IMR-90 (cell line): ENCODE data around the gene RMI2. TPM values are rescaled to one million over a fixed set of nuclear protein-coding genes. Genes with fewer than 3 reads are reported as not detected.

ENCODE experiments used
- ATAC-seq: fragments of 200-7000 bp; cut with Tn5 transposase; 2 replicates; pipeline ENCODE4 v1.9.1; 2020; ENCODE audit warnings: low read depth, mild to moderate bottlenecking, moderate library complexity
- BruUV-seq: library from RNA; stranded (reverse); fragments of 400-500 nt; replicated peaks from 2 replicates; lab custom pipeline; 2021; lab: Mats Ljungman, UMichigan
- CTCF ChIA-PET: fragments of 300-600 bp; formaldehyde crosslinking; extraction: SDS; loops from one replicate; lab custom pipeline; 2021; ENCODE audit warnings: antibody characterized with exemption; lab: Yijun Ruan, JAX
- POLR2A ChIA-PET: fragments of 300-600 bp; sonication (Branson Sonifier 250); formaldehyde crosslinking; loops from one replicate; lab custom pipeline; 2022; ENCODE audit warnings: antibody characterized with exemption; ENCODE audit not compliant: unreplicated experiment; lab: Charles Lee
- DNase-seq: peaks from one replicate; pipeline ENCODE4 v3.0.0; 2013
- H2AFZ ChIP-seq: replicated peaks from 2 replicates; pipeline ENCODE3; 2013; ENCODE audit warnings: low read length, mild to moderate bottlenecking; ENCODE audit not compliant: poor library complexity
- H2AK5ac ChIP-seq: 2 replicates; pipeline ENCODE4 v1.6.1; 2013; ENCODE audit warnings: low read depth, low read length, inconsistent platforms
- H2AK9ac ChIP-seq: replicated peaks from 2 replicates; pipeline ENCODE3; 2013; ENCODE audit warnings: mild to moderate bottlenecking, low read depth, low read length, moderate library complexity; ENCODE audit not compliant: poor library complexity
- H2BK120ac ChIP-seq: 2 replicates; pipeline ENCODE4 v1.6.1; 2013; ENCODE audit warnings: low read depth, low read length, inconsistent platforms
- H2BK15ac ChIP-seq: 3 replicates; pipeline ENCODE4 v1.6.1; 2013; ENCODE audit warnings: low read depth, low read length, inconsistent platforms
- H2BK20ac ChIP-seq: 2 replicates; pipeline ENCODE4 v1.6.1; 2013; ENCODE audit warnings: low read depth, mild to moderate bottlenecking, inconsistent platforms, low read length, moderate library complexity
- H2BK5ac ChIP-seq: 2 replicates; pipeline ENCODE4 v1.6.1; 2013; ENCODE audit warnings: mild to moderate bottlenecking, low read depth, low read length, inconsistent platforms; ENCODE audit not compliant: poor library complexity, severe bottlenecking
- H3K14ac ChIP-seq: replicated peaks from 2 replicates; pipeline ENCODE4 v1.6.1; 2013; ENCODE audit warnings: low read depth, low read length, inconsistent platforms
- H3K18ac ChIP-seq: 2 replicates; pipeline ENCODE4 v1.6.1; 2013; ENCODE audit warnings: low read depth, low read length, control low read depth
- H3K23ac ChIP-seq: 2 replicates; pipeline ENCODE4 v1.6.1; 2013; ENCODE audit warnings: low read depth, low read length, inconsistent platforms
- H3K27ac ChIP-seq: 2 replicates; pipeline ENCODE4 v1.5.1; 2013; ENCODE audit warnings: mild to moderate bottlenecking, control low read depth, low read length; ENCODE audit not compliant: insufficient read depth
- H3K27me3 ChIP-seq: 2 replicates; pipeline ENCODE4 v1.6.1; 2013; ENCODE audit warnings: low read length; ENCODE audit not compliant: control insufficient read depth, insufficient read depth
- H3K36me3 ChIP-seq: 2 replicates; pipeline ENCODE4 v1.6.1; 2013; ENCODE audit warnings: low read length, mixed read lengths; ENCODE audit not compliant: control insufficient read depth, insufficient read depth
- H3K4ac ChIP-seq: 2 replicates; pipeline ENCODE4 v1.6.1; 2013; ENCODE audit warnings: low read depth, low read length, inconsistent platforms
- H3K4me1 ChIP-seq: 2 replicates; pipeline ENCODE4 v1.6.1; 2013; ENCODE audit warnings: low read length, mixed read lengths; ENCODE audit not compliant: control insufficient read depth, insufficient read depth
- H3K4me2 ChIP-seq: 2 replicates; pipeline ENCODE4 v1.6.1; 2013; ENCODE audit warnings: low read depth, mild to moderate bottlenecking, control low read depth, low read length, moderate library complexity
- H3K4me3 ChIP-seq: 2 replicates; pipeline ENCODE4 v1.5.1; 2013; ENCODE audit warnings: low read depth, mild to moderate bottlenecking, control low read depth, low read length, moderate library complexity; ENCODE audit not compliant: insufficient read depth
- H3K56ac ChIP-seq: 2 replicates; pipeline ENCODE4 v1.6.1; 2013; ENCODE audit warnings: low read length, inconsistent platforms; ENCODE audit not compliant: insufficient read depth; ENCODE audit errors: extremely low read depth
- H3K79me1 ChIP-seq, 2 experiments: 2 replicates each; pipeline ENCODE4 v1.6.1; 2013; ENCODE audit warnings: low read length in 2 of 2, inconsistent platforms in 1 of 2, low read depth in 1 of 2
- H3K9ac ChIP-seq: 2 replicates; pipeline ENCODE4 v1.6.1; 2013; ENCODE audit warnings: low read depth, low read length, control low read depth
- H3K9me1 ChIP-seq: 2 replicates; pipeline ENCODE4 v1.6.1; 2013; ENCODE audit warnings: low read length, inconsistent platforms; ENCODE audit not compliant: insufficient read depth
- H3K9me3 ChIP-seq: 2 replicates; pipeline ENCODE4 v1.6.1; 2013; ENCODE audit warnings: low read length; ENCODE audit not compliant: control insufficient read depth, insufficient read depth
- H4K20me1 ChIP-seq: 2 replicates; pipeline ENCODE4 v1.6.1; 2013; ENCODE audit warnings: low read length, inconsistent platforms; ENCODE audit not compliant: insufficient read depth
- H4K5ac ChIP-seq: 2 replicates; pipeline ENCODE4 v1.6.1; 2013; ENCODE audit warnings: mild to moderate bottlenecking, low read depth, low read length, control low read depth
- H4K8ac ChIP-seq, 2 experiments: 2 replicates each; pipeline ENCODE4 v1.6.1; 2013; ENCODE audit warnings: low read depth in 2 of 2, low read length in 2 of 2, control low read depth in 1 of 2, inconsistent platforms in 1 of 2
- H4K91ac ChIP-seq: 2 replicates; pipeline ENCODE4 v1.6.1; 2013; ENCODE audit warnings: low read depth, low read length, inconsistent platforms; ENCODE audit not compliant: insufficient read depth
- BHLHE40 ChIP-seq: fragments of 150-350 bp; IDR thresholded peaks from 2 replicates; pipeline ENCODE4 v1.6.1; 2016; ENCODE audit warnings: mild to moderate bottlenecking, low read depth, low read length
- FOS ChIP-seq: fragments of 150-350 bp; IDR thresholded peaks from 2 replicates; pipeline ENCODE4 v1.6.1; 2016; ENCODE audit warnings: low read depth, low read length
- MXI1 ChIP-seq: IDR thresholded peaks from 2 replicates; pipeline ENCODE4 v1.6.1; 2012; ENCODE audit warnings: low read depth, mild to moderate bottlenecking, low read length, moderate library complexity, borderline replicate concordance
- POLR2A ChIP-seq: IDR thresholded peaks from 2 replicates; pipeline ENCODE4 v1.6.1; 2012; ENCODE audit warnings: mild to moderate bottlenecking, low read depth, low read length
- RCOR1 ChIP-seq: IDR thresholded peaks from 2 replicates; pipeline ENCODE4 v1.6.1; 2012; ENCODE audit warnings: mild to moderate bottlenecking, low read length, improper control_type of control experiment; ENCODE audit not compliant: insufficient replicate concordance
- WGBS, 2 experiments: methylation state at CpG; one replicate each; pipeline versions ENCODE4 v1.1.5 to v1.1.7; 2013; ENCODE audit warnings: missing lambda C conversion rate in 2 of 2; ENCODE audit not compliant: insufficient read length in 1 of 2; ENCODE audit errors: extremely low coverage in 2 of 2; 5-methylcytosine and 5-hydroxymethylcytosine counted together
- dilution Hi-C: fragments of 300-500 bp; cut with HindIII; formaldehyde crosslinking; loops from one replicate; pipeline ENCODE4 v1.14.3; 2018; ENCODE audit warnings: low sequenced_read_pairs; ENCODE audit not compliant: unreplicated experiment
- in situ Hi-C: fragments of 300-500 bp; cut with MboI; formaldehyde crosslinking; loops from 3 replicates; pipeline ENCODE4 v1.14.3; 2019; ENCODE audit warnings: low sequenced_read_pairs, inconsistent platforms, mixed read lengths
- intact Hi-C: fragments of 100-400 bp; cut with micrococcal nuclease; formaldehyde crosslinking; loops from 2 replicates; pipeline ENCODE4 v1.10.0; 2022
- polyA plus RNA-seq, 3 experiments: library from polyadenylated mRNA; depleted of rRNA; stranded (reverse); fragments of >200 nt; gene quantifications; 2 replicates each; pipeline ENCODE4 v1.2.3, GENCODE V29; 2012; ENCODE audit warnings: low replicate concordance in 1 of 3
- total RNA-seq: library from RNA; depleted of rRNA; stranded (reverse); fragments of >200 nt; gene quantifications from 2 replicates; pipeline ENCODE4 v1.2.3, GENCODE V29; 2012

The RMI2 gene
- total and polyA plus RNA-seq, 2 of the 4 experiments (the other 2 are of a cell fraction), result 3.2 to 5.6 TPM

DNA sequence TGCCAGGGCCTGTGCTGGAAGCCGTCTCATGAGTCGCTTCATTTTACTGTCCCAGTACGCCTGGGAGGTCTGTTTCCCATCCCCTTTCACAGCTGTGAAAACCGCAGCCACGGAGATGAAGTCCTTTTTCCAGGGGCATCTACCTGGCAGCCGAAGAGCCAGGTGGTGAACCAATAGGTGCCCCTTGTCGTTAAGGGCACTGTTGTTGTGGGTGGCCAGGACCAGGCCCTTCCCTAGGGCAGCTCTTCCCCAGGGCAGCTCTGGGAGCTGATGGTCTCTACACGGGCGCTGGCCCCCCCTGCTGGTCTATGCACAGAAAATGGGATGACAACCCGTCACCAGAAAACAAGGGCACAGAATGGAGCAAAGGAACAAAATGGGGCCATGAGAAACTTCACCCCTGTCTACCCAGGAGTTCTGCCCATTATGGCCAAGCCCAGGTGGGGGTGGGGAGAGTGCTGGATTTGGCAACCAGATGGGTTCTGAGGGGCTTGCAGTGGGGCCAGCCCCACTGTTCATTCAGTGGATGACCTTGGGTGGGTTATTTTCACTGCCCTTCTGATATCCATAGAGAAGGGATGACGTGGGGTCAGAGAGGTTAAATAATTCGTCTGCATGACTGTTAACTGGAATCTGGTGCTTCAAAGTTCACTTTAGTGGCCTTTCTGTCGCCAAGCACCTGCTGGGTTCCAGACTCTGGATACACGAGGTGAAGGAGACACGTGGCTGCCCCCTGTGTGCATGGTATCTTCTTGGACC is 11.5 kb downstream of the RMI2 start (continued):
- TF ChIP-seq MXI1 (no peak), BHLHE40 (no peak), POLR2A (no peak)

DNA sequence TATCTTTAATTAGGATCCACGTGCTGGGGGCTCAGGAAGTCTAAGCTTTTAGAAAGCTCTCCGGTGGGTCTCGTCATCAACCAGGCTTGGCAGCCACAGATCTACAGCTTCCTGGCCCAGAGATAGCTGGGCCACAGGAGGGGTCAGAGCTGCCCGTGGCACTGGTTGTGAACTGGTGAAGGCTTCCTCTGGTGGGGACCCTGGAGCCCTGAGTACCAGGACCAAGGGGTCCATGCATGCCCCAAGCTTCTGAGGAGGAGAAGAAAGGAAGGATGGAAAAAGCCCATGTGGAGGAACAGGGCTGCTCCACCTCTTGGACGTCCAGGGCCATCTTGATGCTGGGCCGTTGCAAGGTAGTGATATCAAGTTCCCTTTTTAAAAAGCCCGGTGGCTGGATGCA is 13.3 kb downstream of the RMI2 start:
- DNase-seq, result no peak
- H3K27me3 ChIP-seq, result no peaks in the 10 kb centered on the region
- H3K36me3 ChIP-seq, result no peaks in the 10 kb centered on the region
- H3K56ac ChIP-seq, result no peak overlapping the region
- no peak overlapping the region for H3K4me2 ChIP-seq
- peak overlapping the region; percentile 66 for H2AK9ac ChIP-seq
- H3K4me1 ChIP-seq, result peaks cover 50% of the 10 kb centered on the region
- no peaks in the 10 kb centered on the region for H3K9me3 ChIP-seq
- no TSS peak for BruUV-seq
- peak overlapping the region; percentile 59 for H3K14ac ChIP-seq
- H3K9me1 ChIP-seq, result peaks cover 23% of the 10 kb centered on the region
- peak overlapping the region; percentile 80 for H4K91ac ChIP-seq
- peak overlapping the region; percentile 27; the same call in 1 of the 2 replicates for H3K27ac ChIP-seq
- H3K4me3 ChIP-seq, result no peak overlapping the region
- peak overlapping the region; percentile 7; the same call in 1 of the 2 replicates for H3K18ac ChIP-seq
- peak overlapping the region; percentile 13 for H4K5ac ChIP-seq
- H2BK120ac ChIP-seq, result peak overlapping the region; percentile 80
- peak overlapping the region; percentile 82 for H3K4ac ChIP-seq
- intact Hi-C loops, result loop anchor here (5.0 kb wide), 1 partner anchor 251 kb away; no protein-coding TSS in a partner anchor
- H2AK5ac ChIP-seq, result peak overlapping the region; percentile 90
- 90% methylated on average over 4 of the region's 7 CpGs; no CpG with 5 or more reads in 1 of the 2 experiments for WGBS, 2 experiments
- CTCF ChIA-PET, result interaction anchor here (1.1 to 1.3 kb wide), 3 partner anchors 13 to 104 kb away, joined by 3 to 4 read pairs (median 3); no protein-coding TSS in a partner anchor
- H2AFZ ChIP-seq, result no peak overlapping the region
- POLR2A ChIA-PET, result no interaction called here
- TF ChIP-seq RCOR1 (no peak), FOS (no peak)
- no peaks in the 10 kb centered on the region for H4K20me1 ChIP-seq
- peak overlapping the region; percentile 46; the same call in 1 of the 3 replicates for H2BK15ac ChIP-seq
- H2BK20ac ChIP-seq, result peak overlapping the region; percentile 68
- H3K9ac ChIP-seq, result no peak overlapping the region
- peaks cover 0 to 36% of the 10 kb centered on the region in 2 experiments; a peak in 2 of 4 replicates for H3K79me1 ChIP-seq
- ATAC-seq, result no peak
- H4K8ac ChIP-seq, result peak overlapping the region; percentile 20 to 59; a peak in 2 of 4 replicates
- dilution Hi-C loops, result no loop called here
- H3K23ac ChIP-seq, result peak overlapping the region; percentile 44; the same call in 1 of the 2 replicates
- H2BK5ac ChIP-seq, result peak overlapping the region; percentile 23
- in situ Hi-C loops, result loop anchor here (10.0 kb wide), 1 partner anchor 254 kb away; no protein-coding TSS in a partner anchor
